H1 (cell line): ENCODE results near the gene NAGLU. TPM values are rescaled to one million over a fixed set of nuclear protein-coding genes. Genes with fewer than 3 reads are reported as not detected.

Experiments
- KDM5A ChIP-seq: fragments of 200-600 bp; IDR thresholded peaks from 2 replicates; pipeline ENCODE4 v1.7.1; 2012; ENCODE audit warnings: mild to moderate bottlenecking, low read length, inconsistent platforms, mixed read lengths
- polyA plus RNA-seq, 7 experiments: library from polyadenylated mRNA; depleted of rRNA in 3 of 7; stranded (reverse) in 5 of 7; unstranded in 2 of 7; fragments of >200 nt in 5 of 7; fragments of 200-250 nt in 2 of 7; gene quantifications; 1 replicate in 5 of 7; 2 replicates in 1 of 7; 4 replicates in 1 of 7; pipeline versions ENCODE4 v1.2.1 to v1.2.3, GENCODE V29; 2011 to 2013; ENCODE audit warnings: missing spikeins in 2 of 7, mixed read lengths in 2 of 7
- total RNA-seq: library from RNA; stranded (reverse); fragmentation: NEBNext Ultra II Directional; extraction: Animal tissue kit (Norgen Biotek cat#: 25700); gene quantifications from 2 replicates; pipeline ENCODE4 v1.2.1, GENCODE V29; 2021

NAGLU gene
- total and polyA plus RNA-seq, 2 of the 8 experiments (the other 6 are each of a cell fraction or from before 2014, with no cell fraction given), result 21.3 to 21.6 TPM

GRCh38 chr17:42563543-42563942, 27.5 kb downstream of the NAGLU start (continued):
- no peak for TF ChIP-seq KDM5A
